Panc1 (cell line): ENCODE results near the gene PKNOX2.

ENCODE experiments used
- POLR2AphosphoS5 ChIP-seq: IDR thresholded peaks from 2 replicates; pipeline ENCODE4 v1.6.1; 2012; ENCODE audit warnings: mild to moderate bottlenecking, low read depth, low read length, moderate library complexity
- SIN3A ChIP-seq: IDR thresholded peaks from 2 replicates; pipeline ENCODE4 v1.6.1; 2012; ENCODE audit warnings: low read depth, mild to moderate bottlenecking, low read length, moderate library complexity, borderline replicate concordance; ENCODE audit not compliant: insufficient read depth
- TCF7L2 ChIP-seq: IDR thresholded peaks from 2 replicates; pipeline ENCODE4 v1.6.1; 2011; ENCODE audit warnings: mild to moderate bottlenecking, low read depth, low read length, inconsistent platforms
- TF ChIP-seq, protein P1 (sequence below): fragments of 450-650 bp; IDR thresholded peaks from 2 replicates; pipeline ENCODE4 v1.5.1; 2017; ENCODE audit warnings: mild to moderate bottlenecking
- TF ChIP-seq, protein P2 (sequence below), 2 experiments: IDR thresholded peaks; 2 replicates each; pipeline ENCODE4 v1.6.1; 2011 to 2012; ENCODE audit warnings: low read depth in 2 of 2, control low read depth in 1 of 2, low read length in 1 of 2, mild to moderate bottlenecking in 1 of 2, moderate library complexity in 1 of 2; ENCODE audit not compliant: insufficient read depth in 1 of 2

DNA sequence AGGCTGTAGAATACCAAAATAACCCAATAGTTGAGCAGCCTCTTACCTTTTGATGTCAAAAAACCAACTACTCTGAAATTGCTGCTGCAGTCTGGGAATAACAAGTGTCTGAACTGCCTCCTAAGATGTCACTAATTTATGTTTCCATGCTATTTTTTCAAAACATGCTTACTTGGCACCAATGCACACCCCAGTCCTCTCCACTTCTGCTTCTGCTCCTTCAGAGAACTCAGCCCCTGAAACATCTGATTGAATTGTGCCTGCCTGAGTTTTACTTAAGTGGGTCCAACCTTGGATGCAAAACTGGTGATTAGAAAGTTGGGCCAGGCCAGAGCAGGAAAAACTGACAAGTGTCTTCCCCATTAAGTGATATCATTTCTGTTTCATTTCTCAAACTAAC is 28.6 kb upstream of the PKNOX2 start:
- TF ChIP-seq, protein P1, sequence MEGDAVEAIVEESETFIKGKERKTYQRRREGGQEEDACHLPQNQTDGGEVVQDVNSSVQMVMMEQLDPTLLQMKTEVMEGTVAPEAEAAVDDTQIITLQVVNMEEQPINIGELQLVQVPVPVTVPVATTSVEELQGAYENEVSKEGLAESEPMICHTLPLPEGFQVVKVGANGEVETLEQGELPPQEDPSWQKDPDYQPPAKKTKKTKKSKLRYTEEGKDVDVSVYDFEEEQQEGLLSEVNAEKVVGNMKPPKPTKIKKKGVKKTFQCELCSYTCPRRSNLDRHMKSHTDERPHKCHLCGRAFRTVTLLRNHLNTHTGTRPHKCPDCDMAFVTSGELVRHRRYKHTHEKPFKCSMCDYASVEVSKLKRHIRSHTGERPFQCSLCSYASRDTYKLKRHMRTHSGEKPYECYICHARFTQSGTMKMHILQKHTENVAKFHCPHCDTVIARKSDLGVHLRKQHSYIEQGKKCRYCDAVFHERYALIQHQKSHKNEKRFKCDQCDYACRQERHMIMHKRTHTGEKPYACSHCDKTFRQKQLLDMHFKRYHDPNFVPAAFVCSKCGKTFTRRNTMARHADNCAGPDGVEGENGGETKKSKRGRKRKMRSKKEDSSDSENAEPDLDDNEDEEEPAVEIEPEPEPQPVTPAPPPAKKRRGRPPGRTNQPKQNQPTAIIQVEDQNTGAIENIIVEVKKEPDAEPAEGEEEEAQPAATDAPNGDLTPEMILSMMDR: no peak
- TF ChIP-seq POLR2AphosphoS5: no peak
- TF ChIP-seq, protein P2, sequence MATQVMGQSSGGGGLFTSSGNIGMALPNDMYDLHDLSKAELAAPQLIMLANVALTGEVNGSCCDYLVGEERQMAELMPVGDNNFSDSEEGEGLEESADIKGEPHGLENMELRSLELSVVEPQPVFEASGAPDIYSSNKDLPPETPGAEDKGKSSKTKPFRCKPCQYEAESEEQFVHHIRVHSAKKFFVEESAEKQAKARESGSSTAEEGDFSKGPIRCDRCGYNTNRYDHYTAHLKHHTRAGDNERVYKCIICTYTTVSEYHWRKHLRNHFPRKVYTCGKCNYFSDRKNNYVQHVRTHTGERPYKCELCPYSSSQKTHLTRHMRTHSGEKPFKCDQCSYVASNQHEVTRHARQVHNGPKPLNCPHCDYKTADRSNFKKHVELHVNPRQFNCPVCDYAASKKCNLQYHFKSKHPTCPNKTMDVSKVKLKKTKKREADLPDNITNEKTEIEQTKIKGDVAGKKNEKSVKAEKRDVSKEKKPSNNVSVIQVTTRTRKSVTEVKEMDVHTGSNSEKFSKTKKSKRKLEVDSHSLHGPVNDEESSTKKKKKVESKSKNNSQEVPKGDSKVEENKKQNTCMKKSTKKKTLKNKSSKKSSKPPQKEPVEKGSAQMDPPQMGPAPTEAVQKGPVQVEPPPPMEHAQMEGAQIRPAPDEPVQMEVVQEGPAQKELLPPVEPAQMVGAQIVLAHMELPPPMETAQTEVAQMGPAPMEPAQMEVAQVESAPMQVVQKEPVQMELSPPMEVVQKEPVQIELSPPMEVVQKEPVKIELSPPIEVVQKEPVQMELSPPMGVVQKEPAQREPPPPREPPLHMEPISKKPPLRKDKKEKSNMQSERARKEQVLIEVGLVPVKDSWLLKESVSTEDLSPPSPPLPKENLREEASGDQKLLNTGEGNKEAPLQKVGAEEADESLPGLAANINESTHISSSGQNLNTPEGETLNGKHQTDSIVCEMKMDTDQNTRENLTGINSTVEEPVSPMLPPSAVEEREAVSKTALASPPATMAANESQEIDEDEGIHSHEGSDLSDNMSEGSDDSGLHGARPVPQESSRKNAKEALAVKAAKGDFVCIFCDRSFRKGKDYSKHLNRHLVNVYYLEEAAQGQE (IDR thresholded peaks at IDR 0.05; ENCODE audit: insufficient read depth in 1 of 2, low read depth in 2 of 2, low read length in 1 of 2): no peak
- no peak for TF ChIP-seq SIN3A
- no peak for TF ChIP-seq TCF7L2
